Thyroid gland (tissue), 4 donors: Measurements from ENCODE around the gene TRMT2A.

Experiments
- POLR2A ChIP-seq, 2 donors: fragments of 450-650 bp; IDR thresholded peaks; one replicate each; pipeline ENCODE4 v1.6.1; 2017; ENCODE audit warnings: antibody characterized with exemption in 2 of 2, mild to moderate bottlenecking in 2 of 2, moderate library complexity in 1 of 2
- TF ChIP-seq, protein P1 (sequence below), 6 experiments: fragments of 200-600 bp in 3 of 6; fragments of 450-650 bp in 3 of 6; sonication (generic) in 3 of 6; IDR thresholded peaks; one replicate each; pipeline ENCODE4 v1.5.1; 2016 to 2019; ENCODE audit warnings: antibody characterized with exemption in 6 of 6, mild to moderate bottlenecking in 2 of 6, inconsistent platforms in 1 of 6, moderate library complexity in 1 of 6

- TF ChIP-seq, protein P1, sequence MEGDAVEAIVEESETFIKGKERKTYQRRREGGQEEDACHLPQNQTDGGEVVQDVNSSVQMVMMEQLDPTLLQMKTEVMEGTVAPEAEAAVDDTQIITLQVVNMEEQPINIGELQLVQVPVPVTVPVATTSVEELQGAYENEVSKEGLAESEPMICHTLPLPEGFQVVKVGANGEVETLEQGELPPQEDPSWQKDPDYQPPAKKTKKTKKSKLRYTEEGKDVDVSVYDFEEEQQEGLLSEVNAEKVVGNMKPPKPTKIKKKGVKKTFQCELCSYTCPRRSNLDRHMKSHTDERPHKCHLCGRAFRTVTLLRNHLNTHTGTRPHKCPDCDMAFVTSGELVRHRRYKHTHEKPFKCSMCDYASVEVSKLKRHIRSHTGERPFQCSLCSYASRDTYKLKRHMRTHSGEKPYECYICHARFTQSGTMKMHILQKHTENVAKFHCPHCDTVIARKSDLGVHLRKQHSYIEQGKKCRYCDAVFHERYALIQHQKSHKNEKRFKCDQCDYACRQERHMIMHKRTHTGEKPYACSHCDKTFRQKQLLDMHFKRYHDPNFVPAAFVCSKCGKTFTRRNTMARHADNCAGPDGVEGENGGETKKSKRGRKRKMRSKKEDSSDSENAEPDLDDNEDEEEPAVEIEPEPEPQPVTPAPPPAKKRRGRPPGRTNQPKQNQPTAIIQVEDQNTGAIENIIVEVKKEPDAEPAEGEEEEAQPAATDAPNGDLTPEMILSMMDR (IDR thresholded peaks at IDR 0.05): no peak
- TF ChIP-seq POLR2A (IDR thresholded peaks at IDR 0.05): no peak
These were observed 28.8 kb upstream of the TRMT2A start for GRCh38 chr22:20145832-20146223.
